ENCODE data around the gene FAM222A. TPM values are rescaled to one million over a fixed set of nuclear protein-coding genes. Genes with fewer than 3 reads are reported as not detected.

Gene FAM222A
- total and polyA plus RNA-seq, 2 of the 4 experiments (the other 2 are of a cell fraction), result under 0.01 to 0.32 TPM

- Histone ChIP-seq H3K14ac (replicated peaks; ENCODE audit: low read depth, low read length) (no peak overlapping the region), H4K5ac (ENCODE audit: low read depth, low read length) (no peak overlapping the region), H2BK120ac (ENCODE audit: low read depth, low read length) (no peak overlapping the region), H2BK15ac (ENCODE audit: low read depth, low read length) (no peak overlapping the region), H3K56ac (ENCODE audit: extremely low read depth, insufficient read depth, low read length) (no peak overlapping the region), H4K91ac (ENCODE audit: insufficient read depth, low read depth, low read length) (no peak overlapping the region), H3K9me1 (ENCODE audit: insufficient read depth, low read length) (no peaks in the 10 kb centered on the region), H2BK20ac (ENCODE audit: low read depth, low read length) (no peak overlapping the region), H2AFZ (replicated peaks; ENCODE audit: low read length, poor library complexity) (no peak overlapping the region), H3K4me3 (ENCODE audit: insufficient read depth, low read depth, low read length) (no peak overlapping the region), H3K23ac (ENCODE audit: low read depth, low read length) (no peak overlapping the region), H3K9me3 (ENCODE audit: control insufficient read depth, insufficient read depth, low read length) (peaks cover 2% of the 10 kb centered on the region; the same call in 1 of the 2 replicates), H2BK5ac (ENCODE audit: low read depth, low read length, poor library complexity, severe bottlenecking) (no peak overlapping the region), H2AK5ac (ENCODE audit: low read depth, low read length) (no peak overlapping the region), H3K27me3 (ENCODE audit: control insufficient read depth, insufficient read depth, low read length) (peaks cover 2% of the 10 kb centered on the region; the same call in 1 of the 2 replicates), H3K4me2 (ENCODE audit: low read depth, low read length) (no peak overlapping the region), H3K36me3 (ENCODE audit: control insufficient read depth, insufficient read depth, low read length) (no peaks in the 10 kb centered on the region), H3K4me1 (ENCODE audit: control insufficient read depth, insufficient read depth, low read length) (no peaks in the 10 kb centered on the region), H3K79me1 (ENCODE audit: low read depth in 1 of 2, low read length in 2 of 2) (no peaks in the 10 kb centered on the region), H4K20me1 (ENCODE audit: insufficient read depth, low read length) (no peaks in the 10 kb centered on the region), H3K9ac (ENCODE audit: low read depth, low read length) (no peak overlapping the region), H3K18ac (ENCODE audit: low read depth, low read length) (no peak overlapping the region), H3K27ac (ENCODE audit: insufficient read depth, low read length) (no peak overlapping the region), H2AK9ac (replicated peaks; ENCODE audit: low read depth, low read length, poor library complexity) (no peak overlapping the region), H3K4ac (ENCODE audit: low read depth, low read length) (no peak overlapping the region), H4K8ac (ENCODE audit: low read depth in 2 of 2, low read length in 2 of 2) (no peak overlapping the region)
- POLR2A ChIA-PET (ENCODE audit: unreplicated experiment), result no interaction called here
- WGBS, 2 experiments (ENCODE audit: extremely low coverage in 2 of 2, insufficient read length in 1 of 2), result 100% methylated on average over 1 of the region's 12 CpGs; no CpG with 5 or more reads in 1 of the 2 experiments
- TF ChIP-seq CEBPB (IDR thresholded peaks at IDR 0.05; ENCODE audit: low read depth, low read length) (no peak), MXI1 (IDR thresholded peaks at IDR 0.05; ENCODE audit: borderline replicate concordance, low read depth, low read length) (no peak), RCOR1 (IDR thresholded peaks at IDR 0.05; ENCODE audit: insufficient replicate concordance, low read length) (no peak), RAD21 (IDR thresholded peaks at IDR 0.05; ENCODE audit: low read length) (no peak), ELK1 (IDR thresholded peaks at IDR 0.05; ENCODE audit: borderline replicate concordance, low read depth, low read length) (no peak), POLR2A (IDR thresholded peaks at IDR 0.05; ENCODE audit: low read depth, low read length) (no peak), RFX5 (IDR thresholded peaks at IDR 0.05; ENCODE audit: low read depth, low read length) (no peak), MAZ (IDR thresholded peaks at IDR 0.05; ENCODE audit: borderline replicate concordance, low read depth, low read length) (no peak), FOS (IDR thresholded peaks at IDR 0.05; ENCODE audit: low read depth, low read length) (no peak), USF2 (IDR thresholded peaks at IDR 0.05; ENCODE audit: low read depth, low read length) (no peak), NFE2L2 (IDR thresholded peaks at IDR 0.05; ENCODE audit: low read depth, low read length) (no peak), BHLHE40 (IDR thresholded peaks at IDR 0.05; ENCODE audit: low read depth, low read length) (no peak)
- TF ChIP-seq, protein P1, sequence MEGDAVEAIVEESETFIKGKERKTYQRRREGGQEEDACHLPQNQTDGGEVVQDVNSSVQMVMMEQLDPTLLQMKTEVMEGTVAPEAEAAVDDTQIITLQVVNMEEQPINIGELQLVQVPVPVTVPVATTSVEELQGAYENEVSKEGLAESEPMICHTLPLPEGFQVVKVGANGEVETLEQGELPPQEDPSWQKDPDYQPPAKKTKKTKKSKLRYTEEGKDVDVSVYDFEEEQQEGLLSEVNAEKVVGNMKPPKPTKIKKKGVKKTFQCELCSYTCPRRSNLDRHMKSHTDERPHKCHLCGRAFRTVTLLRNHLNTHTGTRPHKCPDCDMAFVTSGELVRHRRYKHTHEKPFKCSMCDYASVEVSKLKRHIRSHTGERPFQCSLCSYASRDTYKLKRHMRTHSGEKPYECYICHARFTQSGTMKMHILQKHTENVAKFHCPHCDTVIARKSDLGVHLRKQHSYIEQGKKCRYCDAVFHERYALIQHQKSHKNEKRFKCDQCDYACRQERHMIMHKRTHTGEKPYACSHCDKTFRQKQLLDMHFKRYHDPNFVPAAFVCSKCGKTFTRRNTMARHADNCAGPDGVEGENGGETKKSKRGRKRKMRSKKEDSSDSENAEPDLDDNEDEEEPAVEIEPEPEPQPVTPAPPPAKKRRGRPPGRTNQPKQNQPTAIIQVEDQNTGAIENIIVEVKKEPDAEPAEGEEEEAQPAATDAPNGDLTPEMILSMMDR (conservative IDR thresholded peaks at IDR 0.05; ENCODE audit: low read depth, low read length), result no peak
- no peak for DNase-seq
- intact Hi-C loops (cut with micrococcal nuclease) (no loop called here), dilution Hi-C loops (cut with HindIII; ENCODE audit: low sequenced_read_pairs, unreplicated experiment) (no loop called here), in situ Hi-C loops (cut with MboI; ENCODE audit: low sequenced_read_pairs) (no loop called here)
- CTCF ChIA-PET, result interaction anchor here (1.0 kb wide), 1 partner anchor 9 kb away, joined by 3 read pairs; no protein-coding TSS in a partner anchor
- no peak for ATAC-seq (ENCODE audit: low read depth)
- no TSS peak for BruUV-seq (replicated peaks)
Measured at GRCh38 chr12:109766251-109766778, 52.7 kb downstream of the FAM222A start.
